GM12878 (cell line): ENCODE measurements around the gene BICRA. TPM values are rescaled to one million over a fixed set of nuclear protein-coding genes. Genes with fewer than 3 reads are reported as not detected.

Experiments
- ATAC-seq: fragments of 200-7000 bp; cut with Tn5 transposase; 3 replicates; pipeline ENCODE4 v1.9.1; 2020; ENCODE audit warnings: mild to moderate bottlenecking, moderate library complexity
- BruUV-seq: library from RNA; stranded (reverse); fragments of 400-500 nt; replicated peaks from 2 replicates; lab custom pipeline; 2021; lab: Mats Ljungman, UMichigan
- CTCF ChIA-PET: fragments of 300-600 bp; sonication (Branson Sonifier 250); formaldehyde crosslinking; extraction: SDS; loops from one replicate; lab custom pipeline; 2021; ENCODE audit warnings: inconsistent platforms; lab: Yijun Ruan, JAX
- POLR2A ChIA-PET: fragments of 350-600 bp; formaldehyde crosslinking; extraction: SDS; loops from one replicate; lab custom pipeline; 2021; ENCODE audit warnings: inconsistent platforms; lab: Charles Lee
- RAD21 ChIA-PET: fragments of 300-600 bp; sonication (Branson Sonifier 250); formaldehyde crosslinking; loops from one replicate; lab custom pipeline; 2023; ENCODE audit warnings: antibody characterized with exemption; ENCODE audit not compliant: unreplicated experiment; lab: Charles Lee
- SMC1A ChIA-PET: fragments of 300-600 bp; sonication (Branson Sonifier 250); formaldehyde crosslinking; loops from one replicate; lab custom pipeline; 2023; ENCODE audit not compliant: unreplicated experiment, uncharacterized antibody; lab: Charles Lee
- DNase-seq: peaks from one replicate; pipeline ENCODE4 v3.0.0-alpha.2; 2011; ENCODE audit warnings: low read depth, low spot score
- FAIRE-seq: peaks from 3 replicates; lab custom pipeline; 2011; peaks lifted over from hg19 to GRCh38; lab: Jason Lieb, UNC
- H2AFZ ChIP-seq: 2 replicates; pipeline ENCODE4 v1.6.0; 2011; ENCODE audit warnings: low read depth, low read length, control low read depth; ENCODE audit not compliant: control insufficient read depth
- H3K27ac ChIP-seq: 2 replicates; pipeline ENCODE4 v1.5.1; 2011; ENCODE audit warnings: control low read depth; ENCODE audit not compliant: control insufficient read depth, insufficient read depth
- H3K27me3 ChIP-seq, 2 experiments: replicated peaks in 1 of 2; 2 replicates each; pipeline versions ENCODE4 v1.6.0 to v1.6.1; 2011; ENCODE audit warnings: low read length in 1 of 2; ENCODE audit not compliant: control insufficient read depth in 2 of 2, insufficient read depth in 2 of 2
- H3K36me3 ChIP-seq, 2 experiments: 2 replicates each; pipeline ENCODE4 v1.5.1; 2011; ENCODE audit warnings: low read length in 1 of 2; ENCODE audit not compliant: control insufficient read depth in 2 of 2, insufficient read depth in 2 of 2
- H3K4me1 ChIP-seq: 2 replicates; pipeline ENCODE4 v1.6.1; 2011; ENCODE audit warnings: mild to moderate bottlenecking, low read length, moderate library complexity, mixed read lengths; ENCODE audit not compliant: control insufficient read depth, insufficient read depth
- H3K4me2 ChIP-seq: 2 replicates; pipeline ENCODE4 v1.6.0; 2011; ENCODE audit warnings: control low read depth; ENCODE audit not compliant: control insufficient read depth, insufficient read depth
- H3K4me3 ChIP-seq: fragments of 200-600 bp; sonication (generic); 2 replicates; pipeline ENCODE4 v1.5.1; 2016
- H3K79me2 ChIP-seq: 2 replicates; pipeline ENCODE4 v1.6.0; 2011; ENCODE audit warnings: low read length; ENCODE audit not compliant: control insufficient read depth, insufficient read depth
- H3K9ac ChIP-seq: 2 replicates; pipeline ENCODE4 v1.8.0; 2011; ENCODE audit warnings: low read length, control low read depth, mixed read lengths; ENCODE audit not compliant: control insufficient read depth, insufficient read depth
- H3K9me3 ChIP-seq: replicated peaks from 3 replicates; pipeline ENCODE4 v1.5.1; 2011; ENCODE audit warnings: mild to moderate bottlenecking, low read length; ENCODE audit not compliant: control insufficient read depth, insufficient read depth
- H4K20me1 ChIP-seq: 2 replicates; pipeline ENCODE4 v1.6.0; 2011; ENCODE audit not compliant: control insufficient read depth, insufficient read depth
- BACH1 ChIP-seq: fragments of 450-650 bp; IDR thresholded peaks from 2 replicates; pipeline ENCODE4 v1.6.1; 2017; ENCODE audit warnings: mild to moderate bottlenecking, borderline replicate concordance
- CBFB ChIP-seq: IDR thresholded peaks from 2 replicates; pipeline ENCODE4 v1.6.1; 2016; ENCODE audit warnings: antibody characterized with exemption, low read depth
- DPF2 ChIP-seq: fragments of 450-650 bp; IDR thresholded peaks from 2 replicates; pipeline ENCODE4 v1.6.1; 2017; ENCODE audit warnings: mild to moderate bottlenecking
- EGR1 ChIP-seq, 2 experiments: IDR thresholded peaks; 1 replicate in 1 of 2; 2 replicates in 1 of 2; pipeline ENCODE4 v1.6.1; 2011 to 2012; ENCODE audit warnings: low read depth in 2 of 2, low read length in 2 of 2, borderline replicate concordance in 1 of 2, mild to moderate bottlenecking in 1 of 2, moderate library complexity in 1 of 2
- IKZF1 ChIP-seq: fragments of 450-650 bp; conservative IDR thresholded peaks from 2 replicates; pipeline ENCODE4 v1.6.1; 2017; ENCODE audit warnings: antibody characterized with exemption, mild to moderate bottlenecking
- IKZF2 ChIP-seq, 2 experiments: fragments of 450-650 bp; IDR thresholded peaks; 2 replicates each; pipeline ENCODE4 v1.6.1; 2017; ENCODE audit warnings: mild to moderate bottlenecking in 2 of 2, moderate library complexity in 2 of 2
- IRF4 ChIP-seq: IDR thresholded peaks from 2 replicates; pipeline ENCODE4 v1.6.1; 2011; ENCODE audit warnings: low read depth, low read length
- LARP7 ChIP-seq: fragments of 450-650 bp; IDR thresholded peaks from 2 replicates; pipeline ENCODE4 v1.6.1; 2017; ENCODE audit warnings: mild to moderate bottlenecking
- NBN ChIP-seq: fragments of 450-650 bp; IDR thresholded peaks from 2 replicates; pipeline ENCODE4 v1.6.1; 2016
- NFXL1 ChIP-seq: fragments of 450-650 bp; IDR thresholded peaks from 2 replicates; pipeline ENCODE4 v1.6.1; 2017; ENCODE audit warnings: antibody characterized with exemption, mild to moderate bottlenecking, borderline replicate concordance
- NR2F1 ChIP-seq: fragments of 450-650 bp; conservative IDR thresholded peaks from 2 replicates; pipeline ENCODE4 v1.6.1; 2017; ENCODE audit warnings: mild to moderate bottlenecking
- POLR2A ChIP-seq: IDR thresholded peaks from 2 replicates; pipeline ENCODE4 v1.6.1; 2011; ENCODE audit warnings: low read depth, mild to moderate bottlenecking, low read length
- RAD51 ChIP-seq: fragments of 450-650 bp; IDR thresholded peaks from 2 replicates; pipeline ENCODE4 v1.6.1; 2016; ENCODE audit warnings: moderate library complexity, mild to moderate bottlenecking, inconsistent platforms
- RUNX3 ChIP-seq: IDR thresholded peaks from 2 replicates; pipeline ENCODE4 v1.6.1; 2012; ENCODE audit warnings: low read length, inconsistent platforms
- SMAD1 ChIP-seq: fragments of 450-650 bp; IDR thresholded peaks from 2 replicates; pipeline ENCODE4 v1.6.1; 2018; ENCODE audit warnings: mild to moderate bottlenecking, low read depth; ENCODE audit not compliant: partially characterized antibody
- STAT3 ChIP-seq: IDR thresholded peaks from 2 replicates; pipeline ENCODE4 v1.6.1; 2011; ENCODE audit warnings: low read depth, low read length, improper control_type of control experiment
- WGBS: methylation state at CpG from one replicate; pipeline ENCODE4 v1.1.6; 2016; ENCODE audit warnings: low lambda C conversion rate; ENCODE audit not compliant: insufficient replicate concordance, insufficient coverage; ENCODE audit errors: missing lambda C conversion rate; 5-methylcytosine and 5-hydroxymethylcytosine counted together
- in situ Hi-C: fragments of 300-500 bp; cut with MboI; formaldehyde crosslinking; loops from 9 replicates; pipeline ENCODE4 v1.14.3; 2018; ENCODE audit warnings: mixed read lengths
- intact Hi-C: fragments of 100-400 bp; cut with micrococcal nuclease; formaldehyde crosslinking; loops from one replicate; pipeline ENCODE4 v1.14.2; 2022; ENCODE audit not compliant: unreplicated experiment
- polyA plus RNA-seq, 11 experiments: library from polyadenylated mRNA; depleted of rRNA in 4 of 11; unstranded in 6 of 11; stranded (reverse) in 5 of 11; fragments of >200 nt; fragmentation: Nextera tagmentation in 4 of 11; fragmentation: Illumina TruSeq in 1 of 11; extraction: Ambion mirVana in 4 of 11; extraction: Trizol in 1 of 11; gene quantifications; 1 replicate in 1 of 11; 2 replicates in 10 of 11; pipeline versions ENCODE4 v1.2.1 to v1.2.3, GENCODE V29; 2011 to 2016; ENCODE audit warnings: inconsistent platforms in 2 of 11, missing spikeins in 2 of 11, low read depth in 1 of 11
- total RNA-seq, 4 experiments: library from RNA; depleted of rRNA in 3 of 4; stranded (reverse); fragments of >200 nt in 3 of 4; fragmentation: Illumina TruSeq in 1 of 4; extraction: Trizol in 1 of 4; gene quantifications; 2 replicates each; pipeline versions ENCODE4 v1.2.1 to v1.2.3, GENCODE V29; 2013 to 2021
- TF ChIP-seq, protein P1 (sequence below): IDR thresholded peaks from 2 replicates; pipeline ENCODE4 v1.6.1; 2012; ENCODE audit warnings: low read depth, low read length, improper control_type of control experiment
- TF ChIP-seq, protein P2 (sequence below): fragments of 450-650 bp; conservative IDR thresholded peaks from 2 replicates; pipeline ENCODE4 v1.6.1; 2017; ENCODE audit warnings: mild to moderate bottlenecking, moderate library complexity

BICRA gene
- total and polyA plus RNA-seq, 10 of the 15 experiments (the other 5 are each of a cell fraction or from before 2014, with no cell fraction given): 0.11 to 15.3 (median 1.3) TPM

DNA sequence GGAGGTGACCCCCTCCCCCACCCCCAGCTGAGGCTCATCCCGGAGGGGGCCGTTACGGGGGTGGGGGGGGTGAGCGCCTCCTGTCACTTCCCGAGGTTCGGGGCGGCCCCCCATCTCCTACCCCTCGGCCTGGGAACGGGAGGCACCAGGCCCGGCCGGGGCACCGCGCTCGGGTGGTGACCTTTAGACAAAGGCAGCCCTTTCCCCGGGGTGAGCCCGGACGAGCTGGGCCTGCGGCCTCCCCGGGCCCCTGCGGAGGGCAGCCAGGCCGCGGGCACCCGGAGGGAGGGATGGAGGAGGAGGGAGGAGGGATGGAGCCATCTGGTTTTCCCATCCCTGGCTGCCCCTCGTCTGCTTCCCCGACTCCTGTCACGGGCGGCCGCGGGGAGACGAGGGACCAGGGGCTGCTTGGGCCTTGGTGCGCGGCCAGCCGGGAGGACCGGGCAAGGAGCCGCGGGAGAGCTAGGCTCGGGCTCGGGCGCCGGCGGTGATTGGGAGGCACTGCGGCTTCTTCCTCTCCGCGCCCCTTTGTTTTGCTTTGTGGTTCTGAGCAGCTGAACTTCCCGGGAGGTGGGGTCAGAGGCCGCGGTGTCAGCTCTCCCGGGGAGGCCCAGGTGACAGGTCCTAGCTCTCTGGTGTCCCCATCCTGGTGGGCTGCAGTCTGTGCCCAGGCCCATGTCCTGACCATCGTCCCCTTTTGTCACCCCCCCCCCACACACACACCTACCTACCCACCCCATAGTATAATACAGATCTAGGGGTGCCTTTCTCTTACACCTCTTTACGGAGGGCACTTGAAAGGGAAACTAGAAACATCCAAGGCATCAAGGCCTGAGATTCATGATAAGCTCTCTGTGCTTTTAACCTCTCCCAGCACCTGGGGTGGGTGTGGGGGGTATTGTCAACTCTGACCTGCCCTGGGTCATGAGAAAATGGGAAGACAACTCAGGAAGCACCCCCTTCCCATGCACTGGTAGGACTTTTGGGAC, 1.3 kb downstream of the BICRA start:
- peaks cover 11% of the 10 kb centered on the region for H3K4me1 ChIP-seq
- ChIA-PET SMC1A (interaction anchor here (0.7 to 1.8 kb wide), 6 partner anchors 9 to 96 kb away, joined by 3 to 6 read pairs (median 3); partner anchors contain the start of gene NAPA), RAD21 (interaction anchor here (0.6 to 2.0 kb wide), 3 partner anchors 92 to 175 kb away, joined by 3 to 6 read pairs (median 3); partner anchors contain the start of gene NAPA), POLR2A (interaction anchor here (0.6 to 2.5 kb wide), 3 partner anchors 10 to 744 kb away, joined by 4 to 14 read pairs (median 5); no protein-coding TSS in a partner anchor), CTCF (interaction anchor here (0.6 to 1.5 kb wide), 8 partner anchors 10 to 1179 kb away, joined by 3 to 8 read pairs (median 3); partner anchors contain the start of gene DHX34)
- H3K36me3 ChIP-seq: no peaks in the 10 kb centered on the region
- 5% methylated on average over 34 of the region's 50 CpGs for WGBS
- H3K27ac ChIP-seq: peak overlapping the region; percentile 76
- H2AFZ ChIP-seq: peak overlapping the region; percentile 36; the same call in 1 of the 2 replicates
- no peaks in the 10 kb centered on the region for H3K27me3 ChIP-seq
- in situ Hi-C loops: no loop called here
- peak overlapping the region; percentile 96 for H3K9ac ChIP-seq
- no peak for DNase-seq
- intact Hi-C loops: no loop called here
- BruUV-seq: no TSS peak
- peaks cover 56% of the 10 kb centered on the region for H3K79me2 ChIP-seq
- H3K4me2 ChIP-seq: peak overlapping the region; percentile 75
- peak; percentile 5 for ATAC-seq
- no peak for TF ChIP-seq SMAD1
- TF ChIP-seq RAD51: no peak
- no peak for TF ChIP-seq EGR1 (IDR thresholded peaks at IDR 0.05; ENCODE audit: borderline replicate concordance in 1 of 2, low read depth in 2 of 2, low read length in 2 of 2)
- TF ChIP-seq, protein P1, sequence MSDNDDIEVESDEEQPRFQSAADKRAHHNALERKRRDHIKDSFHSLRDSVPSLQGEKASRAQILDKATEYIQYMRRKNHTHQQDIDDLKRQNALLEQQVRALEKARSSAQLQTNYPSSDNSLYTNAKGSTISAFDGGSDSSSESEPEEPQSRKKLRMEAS: no peak
- TF ChIP-seq, protein P2, sequence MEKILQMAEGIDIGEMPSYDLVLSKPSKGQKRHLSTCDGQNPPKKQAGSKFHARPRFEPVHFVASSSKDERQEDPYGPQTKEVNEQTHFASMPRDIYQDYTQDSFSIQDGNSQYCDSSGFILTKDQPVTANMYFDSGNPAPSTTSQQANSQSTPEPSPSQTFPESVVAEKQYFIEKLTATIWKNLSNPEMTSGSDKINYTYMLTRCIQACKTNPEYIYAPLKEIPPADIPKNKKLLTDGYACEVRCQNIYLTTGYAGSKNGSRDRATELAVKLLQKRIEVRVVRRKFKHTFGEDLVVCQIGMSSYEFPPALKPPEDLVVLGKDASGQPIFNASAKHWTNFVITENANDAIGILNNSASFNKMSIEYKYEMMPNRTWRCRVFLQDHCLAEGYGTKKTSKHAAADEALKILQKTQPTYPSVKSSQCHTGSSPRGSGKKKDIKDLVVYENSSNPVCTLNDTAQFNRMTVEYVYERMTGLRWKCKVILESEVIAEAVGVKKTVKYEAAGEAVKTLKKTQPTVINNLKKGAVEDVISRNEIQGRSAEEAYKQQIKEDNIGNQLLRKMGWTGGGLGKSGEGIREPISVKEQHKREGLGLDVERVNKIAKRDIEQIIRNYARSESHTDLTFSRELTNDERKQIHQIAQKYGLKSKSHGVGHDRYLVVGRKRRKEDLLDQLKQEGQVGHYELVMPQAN: 0 out of 2 replicates have a peak, but pooled peaks have one; percentile 34
- TF ChIP-seq LARP7: peak; percentile 58; the same call in 1 of the 2 replicates
- TF ChIP-seq NR2F1: peak; percentile 75
- peak; percentile 59; the same call in 1 of the 2 replicates for TF ChIP-seq IKZF1
- TF ChIP-seq RUNX3: peak; percentile 42
- no peak for TF ChIP-seq NBN
- TF ChIP-seq DPF2: 0 out of 2 replicates have a peak, but pooled peaks have one; percentile 31
- TF ChIP-seq NFXL1: no peak
- peak; percentile 53; the same call in 1 of the 2 replicates for TF ChIP-seq POLR2A
- no peak for TF ChIP-seq STAT3
- TF ChIP-seq IKZF2 (IDR thresholded peaks at IDR 0.05): peak in 1 of 2 experiments; percentile 38; a peak in 1 of 4 replicates
- TF ChIP-seq BACH1: peak; percentile 49; the same call in 1 of the 2 replicates
- no peak for TF ChIP-seq IRF4
- no peak for TF ChIP-seq CBFB
- TF ChIP-seq, all 136 proteins: peak for 9
- H3K4me3 ChIP-seq: peak overlapping the region; percentile 90
- no peaks in the 10 kb centered on the region; the same call in 2 of the 3 replicates for H3K9me3 ChIP-seq
- H4K20me1 ChIP-seq: no peaks in the 10 kb centered on the region; the same call in 1 of the 2 replicates
- no peak for FAIRE-seq
